AG09319 (cell line): Measurements from ENCODE around the gene FOXB1.

Experiments used
- DNase-seq: peaks from one replicate; pipeline ENCODE4 v3.0.0-alpha.2; 2010; ENCODE audit warnings: low read depth; ENCODE audit errors: extremely low read depth
- TF ChIP-seq, protein P1 (sequence below): IDR thresholded peaks from 2 replicates; pipeline ENCODE4 v1.5.1; 2011; ENCODE audit warnings: low read depth, mild to moderate bottlenecking, inconsistent platforms, low read length, moderate library complexity

The FOXB1 gene

GRCh38 chr15:60009980-60010732, 6.0 kb downstream of the FOXB1 start:
- TF ChIP-seq, protein P1, sequence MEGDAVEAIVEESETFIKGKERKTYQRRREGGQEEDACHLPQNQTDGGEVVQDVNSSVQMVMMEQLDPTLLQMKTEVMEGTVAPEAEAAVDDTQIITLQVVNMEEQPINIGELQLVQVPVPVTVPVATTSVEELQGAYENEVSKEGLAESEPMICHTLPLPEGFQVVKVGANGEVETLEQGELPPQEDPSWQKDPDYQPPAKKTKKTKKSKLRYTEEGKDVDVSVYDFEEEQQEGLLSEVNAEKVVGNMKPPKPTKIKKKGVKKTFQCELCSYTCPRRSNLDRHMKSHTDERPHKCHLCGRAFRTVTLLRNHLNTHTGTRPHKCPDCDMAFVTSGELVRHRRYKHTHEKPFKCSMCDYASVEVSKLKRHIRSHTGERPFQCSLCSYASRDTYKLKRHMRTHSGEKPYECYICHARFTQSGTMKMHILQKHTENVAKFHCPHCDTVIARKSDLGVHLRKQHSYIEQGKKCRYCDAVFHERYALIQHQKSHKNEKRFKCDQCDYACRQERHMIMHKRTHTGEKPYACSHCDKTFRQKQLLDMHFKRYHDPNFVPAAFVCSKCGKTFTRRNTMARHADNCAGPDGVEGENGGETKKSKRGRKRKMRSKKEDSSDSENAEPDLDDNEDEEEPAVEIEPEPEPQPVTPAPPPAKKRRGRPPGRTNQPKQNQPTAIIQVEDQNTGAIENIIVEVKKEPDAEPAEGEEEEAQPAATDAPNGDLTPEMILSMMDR, result no peak
- DNase-seq, result no peak

DNA sequence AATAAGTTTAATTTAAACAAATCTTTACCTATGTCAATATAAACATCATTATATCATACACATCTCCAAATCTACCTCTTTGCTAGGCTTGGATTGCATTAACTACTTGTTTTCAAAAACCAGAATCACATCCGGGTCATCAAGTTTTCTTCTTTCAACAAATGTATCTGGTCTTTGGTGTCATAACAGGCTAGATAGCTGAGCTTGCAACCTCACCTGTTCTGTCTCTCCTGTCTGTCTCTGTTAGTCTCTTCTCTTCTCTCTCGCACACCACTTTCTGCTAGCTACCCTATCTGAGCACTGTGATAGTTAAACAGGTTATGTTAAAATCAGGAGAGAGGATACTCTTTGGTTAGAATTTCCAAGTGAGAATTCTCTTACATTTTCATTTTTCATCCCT, 6.7 kb downstream of the FOXB1 start:
- TF ChIP-seq, protein P1, result no peak
- no peak for DNase-seq

- TF ChIP-seq, protein P1, result no peak
- no peak for DNase-seq
These were observed 8.6 kb downstream of the FOXB1 start for GRCh38 chr15:60012695-60013094.

DNA sequence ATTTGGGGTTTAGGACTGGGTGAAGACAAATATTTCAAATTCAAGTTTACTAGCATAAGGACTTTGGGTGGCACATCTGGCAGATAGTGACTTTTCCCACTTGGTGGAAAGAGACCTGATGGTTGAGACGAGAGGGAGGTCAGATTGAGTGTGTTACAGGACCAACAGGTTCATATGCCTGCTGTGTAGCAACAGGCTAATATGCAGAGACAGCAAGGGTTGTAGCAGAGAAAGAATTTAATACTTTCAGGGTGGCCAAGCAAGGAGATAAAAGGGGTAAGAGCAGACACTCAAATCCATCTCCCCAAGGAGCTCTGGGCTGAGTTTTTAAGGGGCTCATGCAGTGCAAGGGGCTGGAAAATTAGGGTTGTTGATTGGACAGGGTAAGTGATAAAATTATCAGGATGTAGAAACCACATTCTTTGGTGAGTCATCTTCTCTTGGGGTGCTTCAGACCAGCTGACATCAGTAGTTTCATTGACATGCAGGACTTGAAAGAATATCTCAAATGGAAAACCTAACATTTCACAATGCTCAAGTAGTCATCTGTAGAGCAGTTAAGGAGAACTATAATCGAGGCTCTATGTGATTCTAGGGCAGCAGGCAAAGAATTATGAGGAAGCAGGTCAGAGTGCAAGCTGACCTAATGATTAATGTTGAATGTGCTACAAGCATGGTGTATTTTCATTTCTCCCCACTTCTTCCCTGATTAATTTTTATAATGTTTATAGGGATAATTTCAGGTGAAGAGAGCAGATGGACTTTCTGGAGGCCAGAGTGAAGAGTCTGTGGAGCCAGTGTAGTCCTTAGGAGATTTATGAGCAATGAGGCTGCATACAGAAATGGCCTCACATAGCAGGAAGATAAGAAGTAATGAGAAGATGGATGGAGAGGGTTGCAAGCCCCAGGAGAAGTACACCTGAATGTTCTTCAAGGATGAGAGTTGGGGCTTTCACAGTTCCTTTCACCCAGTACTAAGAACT, 13.7 kb downstream of the FOXB1 start:
- TF ChIP-seq, protein P1, result no peak
- DNase-seq, result no peak

DNA sequence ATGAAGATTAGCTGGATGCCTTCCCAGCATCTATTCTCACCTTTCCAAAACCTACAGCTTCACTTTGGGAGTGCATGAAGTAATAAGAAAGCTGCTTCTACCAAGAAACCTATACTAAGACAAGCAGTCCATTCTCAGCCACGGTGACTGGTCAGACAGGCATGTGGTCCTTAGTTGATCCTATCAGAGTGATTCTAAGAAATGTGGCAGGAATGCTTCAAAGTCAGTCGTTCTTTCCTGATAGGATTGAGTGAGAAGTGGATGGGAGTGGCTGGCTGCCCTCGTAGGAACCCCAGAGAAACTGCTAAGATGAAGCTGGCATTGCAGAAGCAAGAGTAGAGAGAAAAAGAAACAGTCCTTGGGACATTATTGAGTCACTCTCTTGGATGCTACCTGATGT, 16.6 kb downstream of the FOXB1 start:
- DNase-seq, result no peak
- TF ChIP-seq, protein P1, result no peak

DNA sequence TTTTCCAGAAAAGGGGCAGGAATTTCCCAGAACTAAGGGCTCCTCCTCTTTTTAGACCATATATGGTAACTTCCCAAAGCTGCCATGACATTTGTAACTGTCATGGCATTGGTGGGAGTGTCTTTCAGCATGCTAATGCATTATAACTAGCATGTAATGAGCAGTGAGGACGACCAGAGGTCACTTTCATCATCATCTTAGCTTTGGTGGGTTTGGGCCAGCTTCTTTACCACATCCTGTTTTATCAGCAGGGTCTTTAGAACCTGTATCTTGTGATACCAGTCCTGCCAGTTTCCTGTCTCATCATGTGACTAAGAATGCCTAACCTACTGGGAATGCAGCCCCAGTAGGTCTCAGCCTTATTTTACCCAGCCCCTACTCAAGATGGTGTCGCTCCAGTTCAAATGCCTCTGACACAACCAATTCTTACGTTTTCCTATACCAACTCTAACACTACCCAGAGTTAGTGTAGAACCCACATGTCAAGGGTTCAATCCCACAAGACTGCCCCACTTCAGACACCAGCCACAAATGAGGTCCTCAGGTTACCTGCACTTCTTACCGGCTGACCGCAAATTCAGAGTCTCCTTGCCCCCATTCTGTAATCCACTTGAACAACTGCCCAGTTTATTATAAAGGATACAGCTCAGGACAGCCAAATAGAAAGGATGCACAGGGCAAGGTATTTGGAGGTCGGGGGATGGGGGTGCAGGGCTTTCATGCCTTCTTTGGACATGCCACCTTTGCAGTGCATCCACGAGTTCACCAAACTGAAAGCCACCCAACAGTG, 17.7 kb downstream of the FOXB1 start:
- TF ChIP-seq, protein P1, result no peak
- no peak for DNase-seq
